KBM-7 (cell line): Measurements from ENCODE around the gene SLC13A1.

Source experiments
- DNase-seq: peaks from one replicate; pipeline ENCODE4 v3.0.0-alpha.2; 2015
- in situ Hi-C: fragments of 300-500 bp; cut with MboI; formaldehyde crosslinking; loops from 2 replicates; pipeline ENCODE4 v1.14.3; 2020; ENCODE audit warnings: low sequenced_read_pairs, low pct_unique_long_range_greater_than_20kb, mixed read lengths

Gene SLC13A1

DNA sequence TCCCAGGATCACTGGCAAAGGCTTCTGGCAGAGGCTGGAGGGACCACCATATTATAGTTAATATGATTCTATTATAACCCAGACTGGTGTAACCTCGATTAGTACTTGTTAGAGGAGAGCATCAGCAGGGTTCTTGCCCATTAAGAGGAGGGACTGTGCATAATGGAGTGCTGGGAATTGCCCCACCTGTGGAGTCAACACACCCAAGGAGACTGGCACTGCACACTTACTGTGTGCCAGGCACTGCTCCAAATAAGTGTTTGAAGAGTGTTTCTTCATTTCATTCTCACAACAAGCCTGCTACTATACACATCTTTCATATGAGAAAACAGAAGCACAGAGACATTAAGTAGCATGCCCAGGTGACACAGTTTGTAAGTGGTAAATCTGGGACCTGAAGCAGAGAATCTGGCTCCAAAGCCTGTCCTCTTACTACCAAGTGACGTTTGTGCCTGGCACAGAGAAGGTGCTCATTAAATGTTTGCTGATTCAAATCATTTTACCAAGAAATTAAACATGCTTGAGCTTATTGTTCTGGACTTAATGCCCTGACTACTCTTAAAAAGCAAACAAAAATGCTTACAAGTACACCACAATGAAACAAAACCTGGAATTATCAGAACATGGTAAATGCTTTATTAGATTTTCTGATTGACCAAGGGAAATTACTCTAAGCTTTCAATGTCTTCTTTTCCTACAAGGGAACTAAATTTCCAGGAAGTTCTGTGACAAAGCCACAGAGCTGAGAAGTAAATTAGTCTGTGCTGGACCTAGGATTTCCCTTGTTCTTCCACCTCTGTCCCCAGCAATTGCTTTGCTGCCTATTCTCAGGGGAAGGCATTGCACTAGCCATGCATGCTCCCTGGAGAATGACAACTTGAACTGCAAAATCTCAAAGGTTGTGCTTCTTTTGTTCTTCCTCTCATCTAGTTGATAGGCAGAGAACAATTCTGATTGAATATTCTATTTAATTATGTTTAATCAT is 809 bp downstream of the SLC13A1 start:
- in situ Hi-C loops: no loop called here
- DNase-seq: no peak

DNA sequence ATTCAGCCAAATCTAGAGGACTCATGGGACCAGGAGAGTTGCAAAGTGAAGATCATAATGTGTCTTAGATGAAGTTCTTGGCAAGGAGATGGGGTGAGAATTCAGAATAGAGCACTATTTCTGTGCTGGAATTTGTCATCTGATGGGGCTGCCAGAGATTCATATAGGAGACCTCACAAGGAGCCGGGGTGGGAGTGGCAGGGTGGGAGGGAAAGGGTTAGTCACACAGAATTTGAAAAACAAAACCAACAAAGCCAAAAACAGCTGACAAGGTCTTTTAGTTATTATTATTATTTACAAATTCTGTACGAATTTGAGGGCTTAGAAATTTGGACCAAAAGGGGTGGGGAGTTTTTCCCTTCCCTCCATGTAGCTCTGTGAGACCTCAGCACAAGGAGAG is 1.7 kb downstream of the SLC13A1 start:
- no peak for DNase-seq
- in situ Hi-C loops: no loop called here

DNA sequence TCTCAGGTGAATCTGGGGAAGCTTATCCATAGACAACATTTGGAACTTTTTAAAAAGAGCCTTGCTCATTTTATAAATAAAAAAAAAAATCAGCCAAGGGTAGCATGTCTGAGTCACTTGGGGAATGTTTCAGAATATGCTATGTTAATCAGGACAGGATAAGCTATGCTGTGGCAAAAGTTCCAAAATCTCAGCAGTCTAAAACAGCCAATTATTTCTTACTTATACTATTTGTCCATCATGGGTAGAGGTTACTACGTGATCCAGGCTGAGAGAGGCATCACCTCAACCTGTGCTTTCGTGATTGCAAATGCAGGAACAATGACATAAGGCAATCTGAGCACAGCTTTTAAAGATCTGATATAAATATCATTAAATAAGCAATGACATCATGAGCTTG is 6.5 kb downstream of the SLC13A1 start:
- in situ Hi-C loops: no loop called here
- no peak for DNase-seq

DNA sequence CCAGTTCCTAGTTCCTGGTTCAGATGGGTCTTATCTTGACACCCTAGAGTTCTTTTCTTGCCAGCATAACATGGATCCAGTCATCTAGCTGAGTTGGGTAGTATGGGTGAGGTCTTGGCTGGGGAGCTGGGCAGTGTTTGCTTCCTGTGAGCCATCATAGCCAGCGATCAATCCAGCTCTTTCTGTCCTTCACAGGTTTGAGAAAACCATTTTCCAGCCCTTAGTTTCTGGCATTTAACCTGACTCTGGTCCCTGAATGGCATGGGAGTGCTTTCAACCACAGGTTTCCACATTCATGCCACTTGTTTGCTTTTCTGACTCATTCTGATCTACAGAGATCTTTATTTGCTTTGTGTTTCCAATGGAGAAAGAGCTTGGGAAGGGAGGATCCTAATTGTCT is 8.6 kb downstream of the SLC13A1 start:
- DNase-seq: no peak
- in situ Hi-C loops: no loop called here

DNA sequence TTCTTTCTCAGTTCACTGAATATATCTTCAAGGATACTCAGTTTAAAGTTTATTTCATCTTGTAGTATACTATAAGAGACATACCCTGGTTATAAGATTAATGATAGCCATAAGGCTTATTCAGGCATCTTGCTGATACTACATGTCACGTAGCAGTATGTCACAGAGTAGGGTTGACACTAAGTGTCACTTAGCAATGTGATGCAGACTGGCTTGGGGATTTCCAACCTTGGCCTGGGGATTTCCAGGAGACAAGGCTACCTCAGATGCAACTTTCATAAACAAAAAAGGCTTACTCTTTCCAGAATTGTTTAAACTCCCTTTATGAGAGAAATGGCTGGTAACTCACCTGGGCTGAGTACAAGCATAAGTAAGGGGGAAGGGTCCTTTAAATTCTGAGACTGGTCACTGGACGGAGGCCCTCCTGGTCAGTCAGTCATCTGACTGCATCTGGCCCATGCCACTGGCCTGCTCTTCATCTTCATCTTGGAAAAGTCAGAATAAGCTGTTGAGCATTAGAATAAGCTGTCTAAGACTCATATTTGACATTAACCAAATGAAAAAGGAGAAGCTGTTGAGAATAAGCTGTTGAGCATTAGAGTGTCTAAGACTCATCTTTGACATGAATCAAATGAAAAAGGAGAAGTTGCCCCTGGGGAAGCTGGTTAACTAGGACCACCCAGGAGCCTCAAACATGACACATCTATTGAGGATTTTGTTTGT is 9.5 kb downstream of the SLC13A1 start:
- in situ Hi-C loops: no loop called here
- no peak for DNase-seq

DNA sequence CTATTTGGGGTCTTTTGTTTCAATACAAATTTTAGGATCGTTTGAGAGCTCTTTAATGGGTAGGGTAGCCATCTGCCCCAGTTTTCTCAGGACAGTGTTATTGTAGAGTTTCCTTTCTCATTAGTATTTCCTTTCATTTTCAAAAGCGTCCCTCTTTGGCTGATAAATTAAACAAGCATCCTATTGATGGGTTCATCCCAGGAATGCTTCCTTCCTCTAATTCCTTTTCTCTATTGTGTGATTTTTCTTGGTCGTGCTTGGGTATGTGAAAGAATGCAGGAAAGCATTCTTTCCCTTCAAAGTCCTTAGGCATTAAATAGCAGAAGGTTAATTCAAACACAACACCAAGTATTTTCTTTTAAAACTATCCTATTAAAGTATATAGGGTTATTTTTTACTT is 14.0 kb downstream of the SLC13A1 start:
- DNase-seq: no peak
- in situ Hi-C loops: no loop called here

DNA sequence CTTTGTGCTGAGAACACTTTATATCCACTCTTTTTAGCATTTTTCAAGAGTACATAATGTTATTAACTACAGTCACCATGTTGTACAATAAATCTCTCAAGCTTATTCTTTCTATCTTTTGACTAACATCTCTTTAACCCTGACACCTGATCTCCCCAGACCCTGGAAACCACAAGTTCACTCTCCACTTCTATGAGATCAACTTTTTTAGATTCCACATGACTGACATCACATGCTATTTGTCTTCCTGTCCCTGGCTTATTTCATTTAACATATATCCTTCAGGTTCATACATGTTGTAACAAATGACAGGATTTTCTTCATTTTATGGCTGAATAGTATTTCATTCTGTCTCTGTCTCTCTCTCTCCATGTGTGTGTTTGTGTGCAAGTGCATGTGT is 15.5 kb downstream of the SLC13A1 start:
- in situ Hi-C loops: no loop called here
- DNase-seq: no peak

DNA sequence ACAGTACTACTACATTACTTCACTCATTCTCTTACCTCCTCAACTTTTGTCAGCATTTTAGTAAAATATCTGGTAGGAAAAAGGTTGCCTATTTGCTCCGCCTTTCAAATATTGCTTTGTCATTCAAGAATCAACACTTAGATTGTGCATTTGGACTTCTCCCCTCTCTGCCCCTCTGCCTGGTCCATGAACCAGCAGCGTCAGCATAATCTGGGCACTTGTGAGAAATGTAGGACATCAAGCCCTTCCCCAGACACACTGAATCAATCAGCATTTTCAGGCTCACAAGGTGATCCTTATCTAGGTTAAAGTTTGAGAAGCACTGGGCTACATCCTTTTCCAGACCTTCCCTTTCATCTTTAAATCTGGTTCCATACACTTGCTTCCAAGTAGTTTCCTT is 16.3 kb downstream of the SLC13A1 start:
- no peak for DNase-seq
- in situ Hi-C loops: no loop called here

DNA sequence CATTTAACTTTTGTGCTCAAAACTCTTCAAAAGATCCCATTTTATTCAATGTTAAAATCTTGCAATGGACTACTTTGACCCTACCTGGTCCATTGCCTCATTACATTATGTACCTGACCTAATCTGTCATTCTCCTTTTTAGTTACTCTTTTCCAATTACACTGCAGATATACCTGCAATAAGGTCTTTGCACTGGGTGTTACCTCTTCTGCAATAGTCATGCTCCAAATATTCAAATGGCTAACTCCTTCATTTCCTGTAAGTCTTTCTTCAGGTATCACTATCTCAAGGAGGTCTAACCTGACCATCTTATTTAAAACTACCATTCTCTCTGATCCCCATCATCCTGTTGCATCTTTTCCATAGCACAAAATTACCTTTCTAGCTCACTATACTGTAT is 22.3 kb downstream of the SLC13A1 start:
- no peak for DNase-seq
- in situ Hi-C loops: no loop called here

DNA sequence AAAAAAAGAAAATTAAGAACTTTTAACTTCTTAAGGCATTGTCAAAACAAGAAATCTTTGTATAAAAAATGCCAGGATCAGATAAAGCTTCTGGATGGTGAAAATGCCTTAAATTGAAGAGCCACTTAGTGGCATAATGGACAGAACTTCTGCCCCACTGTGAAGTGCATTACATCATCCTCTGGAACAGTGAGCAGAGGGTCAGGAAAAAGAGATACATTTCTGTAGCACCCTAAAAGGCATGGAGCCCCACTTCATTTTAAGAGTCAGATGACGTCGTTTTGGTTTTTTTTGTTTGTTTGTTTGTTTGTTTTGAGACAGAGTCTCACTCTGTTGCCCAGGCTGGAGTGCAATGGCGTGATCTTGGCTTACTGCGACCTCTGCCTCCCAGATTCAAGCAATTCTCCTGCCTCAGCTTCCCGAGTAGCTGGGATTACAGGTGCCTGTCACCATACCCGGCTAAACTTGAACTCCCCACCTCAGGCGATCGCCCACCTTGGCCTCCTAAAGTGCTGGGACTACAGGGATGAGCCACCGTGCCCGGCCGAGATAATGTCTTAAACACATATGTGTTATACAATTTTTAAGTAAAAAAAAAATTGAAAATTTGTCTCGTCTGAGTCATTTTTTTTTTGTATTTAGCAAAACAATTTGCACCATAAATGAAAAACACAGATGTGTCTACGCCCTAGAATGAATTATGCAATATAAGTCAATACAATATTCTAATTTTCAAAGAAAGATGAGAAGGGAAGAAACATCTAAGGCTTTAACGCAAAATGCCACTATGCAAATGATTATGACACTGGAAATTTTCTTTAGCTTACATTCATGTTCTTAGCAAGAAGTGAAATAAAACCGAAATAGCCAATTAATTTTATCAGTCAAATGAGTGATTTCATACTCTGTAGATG is 29.2 kb downstream of the SLC13A1 start:
- in situ Hi-C loops: no loop called here

DNA sequence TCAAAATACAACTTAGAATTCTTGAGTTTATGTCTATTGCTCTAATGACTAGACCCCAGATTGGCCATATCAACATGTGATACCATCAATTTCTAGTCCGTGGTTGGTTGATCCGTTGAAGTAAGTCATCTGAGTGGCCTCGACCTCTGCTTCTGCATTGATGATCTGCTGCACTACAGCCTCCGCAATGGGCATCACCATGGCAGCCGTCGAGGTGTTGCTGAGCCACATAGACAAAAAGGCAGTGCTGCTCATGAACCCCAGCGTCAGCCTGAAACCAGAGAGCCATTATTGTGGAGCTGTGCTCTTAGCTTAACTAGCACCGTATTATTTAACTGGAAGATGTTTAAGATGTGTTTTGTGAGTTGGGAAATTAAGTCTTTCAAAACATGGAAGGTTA is 30.7 kb downstream of the SLC13A1 start:
- no peak for DNase-seq
- in situ Hi-C loops: no loop called here

More for the DNA sequence above, 29.2 kb downstream of the SLC13A1 start:
- DNase-seq: no peak

DNA sequence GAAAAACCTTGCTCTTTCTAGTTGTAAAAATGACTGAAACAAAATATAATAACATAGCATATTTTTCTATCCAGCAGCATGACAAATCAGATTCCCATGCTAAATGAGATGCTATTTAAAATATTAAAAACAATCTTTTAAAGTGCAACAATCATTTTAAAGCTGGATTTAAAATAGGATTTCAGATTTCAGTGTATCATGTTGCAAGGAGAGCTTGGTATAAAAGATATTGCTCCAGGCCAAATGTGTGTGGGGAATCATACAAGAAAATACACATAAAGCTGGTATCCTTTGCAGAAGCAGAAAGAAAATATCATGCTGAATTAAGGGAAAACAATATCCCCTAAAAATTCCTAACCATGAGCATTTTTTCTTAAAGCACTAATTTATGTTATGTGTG is 42.2 kb downstream of the SLC13A1 start:
- in situ Hi-C loops: no loop called here
- no peak for DNase-seq

DNA sequence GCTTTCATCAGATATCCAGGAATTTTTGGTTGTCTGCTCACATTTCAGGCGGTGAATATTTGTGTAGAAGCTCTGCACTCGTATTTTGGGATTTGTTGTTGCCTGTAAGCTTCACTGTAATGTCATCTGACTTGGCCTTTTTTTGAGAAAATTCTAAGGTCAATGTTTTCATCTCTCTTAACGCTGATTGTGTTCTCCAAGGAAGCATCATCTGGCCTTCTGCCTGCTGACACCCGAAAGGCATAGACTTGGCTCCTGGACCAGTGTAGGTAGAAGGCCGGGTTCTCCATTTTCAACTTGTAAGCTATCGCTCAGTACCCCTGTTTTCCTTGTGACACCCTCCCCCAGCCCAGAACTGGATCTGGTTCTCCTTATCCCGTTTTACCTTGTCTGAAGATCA is 44.2 kb downstream of the SLC13A1 start:
- DNase-seq: no peak
- in situ Hi-C loops: no loop called here

DNA sequence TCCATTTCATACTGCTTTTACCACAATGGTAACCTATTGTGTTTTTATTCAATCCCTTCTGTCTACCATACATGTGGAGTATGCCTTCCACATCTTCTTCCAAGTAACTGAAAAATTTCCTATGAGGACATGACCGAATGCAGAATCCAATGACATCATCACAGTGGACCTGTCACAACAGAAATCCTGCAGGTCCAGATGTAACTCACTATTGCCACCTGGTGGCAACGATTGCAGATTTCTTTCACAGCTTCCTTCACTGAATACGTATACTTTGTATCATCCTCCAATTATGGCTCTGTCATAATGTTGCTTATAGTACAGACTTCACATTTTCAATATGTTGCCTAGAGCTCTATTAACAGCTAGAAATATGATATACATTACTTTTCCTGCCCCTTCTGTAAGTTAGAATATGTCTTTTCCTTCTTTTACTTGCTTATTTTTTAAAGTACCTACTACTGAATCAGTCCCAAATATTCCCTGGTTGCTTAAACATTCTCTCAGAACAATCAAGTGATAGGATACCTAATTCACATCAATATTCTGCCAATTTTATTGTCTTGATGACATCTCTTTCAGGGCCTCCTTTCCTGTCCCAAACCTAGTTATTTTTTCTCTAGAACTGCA is 45.4 kb downstream of the SLC13A1 start:
- DNase-seq: peak; percentile 78
- in situ Hi-C loops: no loop called here

DNA sequence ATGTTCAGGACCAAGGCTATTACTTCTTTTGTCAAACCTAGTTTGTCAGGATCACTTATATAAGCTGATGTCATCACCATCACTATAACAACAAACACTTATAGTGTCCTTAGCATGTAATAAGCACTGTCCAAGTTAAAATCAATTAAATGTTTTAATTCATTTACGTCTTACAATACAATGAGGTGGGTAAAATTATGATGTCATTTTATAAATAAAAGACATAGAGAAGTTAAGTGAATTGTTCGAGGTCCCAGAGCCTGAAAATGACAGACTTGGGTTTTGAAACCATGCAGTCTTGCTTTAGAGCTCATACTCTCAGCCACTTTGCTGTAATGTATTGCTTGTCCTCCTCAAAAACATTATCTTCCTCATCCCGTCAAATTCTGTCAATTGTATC is 48.3 kb downstream of the SLC13A1 start:
- in situ Hi-C loops: no loop called here

DNA sequence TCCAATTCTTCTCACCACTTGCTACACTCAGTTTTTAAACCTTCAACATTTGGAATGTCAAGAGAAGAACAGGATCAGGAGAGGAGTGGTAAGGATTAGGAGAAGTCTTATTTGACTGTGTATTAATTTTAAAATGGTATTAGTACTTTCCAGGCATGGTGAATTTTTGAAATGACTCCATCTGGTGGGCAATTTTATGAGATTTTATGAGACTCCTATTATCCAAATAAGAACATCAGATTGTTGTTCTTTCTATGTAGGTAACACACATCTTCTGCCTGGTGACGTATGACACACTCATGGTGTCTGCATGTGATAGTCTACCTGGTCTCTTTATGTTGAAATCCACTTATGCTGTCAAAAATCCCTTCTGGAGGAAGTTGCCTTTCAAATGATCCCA is 51.0 kb downstream of the SLC13A1 start:
- DNase-seq: no peak
- in situ Hi-C loops: no loop called here

More for the DNA sequence above, 48.3 kb downstream of the SLC13A1 start:
- no peak for DNase-seq

DNA sequence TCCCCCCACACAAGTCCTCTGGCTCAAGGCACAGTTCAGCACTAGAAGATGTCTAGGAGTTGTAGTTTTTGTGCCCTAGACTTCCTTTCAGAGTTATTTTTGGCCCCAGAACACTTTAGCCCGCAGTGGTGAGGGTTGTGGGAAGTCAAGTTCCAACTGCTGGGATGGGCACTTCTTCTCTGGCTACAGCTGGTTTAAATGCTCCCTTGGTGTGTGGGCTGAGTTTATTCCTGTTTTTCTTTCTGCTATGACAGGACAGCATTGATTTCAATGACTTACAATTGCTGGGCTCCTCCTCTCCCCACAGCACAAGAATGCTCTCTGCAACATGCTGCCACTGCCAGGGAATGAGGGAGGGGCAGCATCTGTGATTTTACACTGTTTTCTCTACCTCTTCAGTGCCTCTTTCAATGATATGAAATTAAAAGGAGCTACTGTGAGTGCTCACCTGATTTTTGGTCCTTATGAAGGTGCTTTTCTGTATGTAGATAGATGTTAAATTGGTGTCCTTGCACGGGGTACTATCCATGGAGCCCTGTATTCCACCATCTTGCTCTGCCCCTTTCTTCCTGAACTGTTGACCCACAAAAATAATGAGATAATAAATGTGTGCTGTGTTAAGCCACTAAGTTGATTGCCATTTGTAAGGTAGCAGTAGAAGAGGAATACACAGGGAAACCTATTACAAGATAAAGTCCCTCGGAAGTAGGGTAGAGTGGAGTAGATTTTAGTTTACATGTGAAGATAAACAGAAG is 56.3 kb downstream of the SLC13A1 start:
- in situ Hi-C loops: no loop called here
- no peak for DNase-seq

DNA sequence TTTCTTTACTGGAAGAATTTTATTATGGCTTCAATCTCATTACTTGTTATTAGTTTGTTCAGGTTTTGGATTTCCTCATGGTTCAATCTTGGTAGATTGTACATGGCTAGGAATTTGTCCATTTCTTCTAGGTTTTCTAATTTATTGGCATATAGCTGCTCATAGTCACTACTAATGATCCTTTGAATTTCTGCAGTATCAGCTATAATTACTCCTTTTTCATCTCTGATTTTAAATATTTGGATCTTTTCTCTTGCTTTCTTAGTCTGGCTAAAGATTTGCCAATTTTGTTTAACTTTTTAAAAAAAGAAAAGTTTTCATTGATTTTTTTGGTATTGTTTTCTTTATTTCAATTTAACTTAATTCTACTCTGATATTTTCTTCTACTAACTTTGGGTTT is 59.2 kb downstream of the SLC13A1 start:
- in situ Hi-C loops: no loop called here
- DNase-seq: no peak
